Esophagus muscularis mucosa (tissue), 3 donors: ENCODE measurements around the gene ITGA7.

Experiments used
- CTCF ChIP-seq, 3 experiments: fragments of 200-600 bp in 2 of 3; fragments of 450-650 bp in 1 of 3; sonication (generic) in 2 of 3; IDR thresholded peaks; one replicate each; pipeline ENCODE4 v1.5.1; 2017 to 2019; ENCODE audit warnings: antibody characterized with exemption in 3 of 3, mild to moderate bottlenecking in 2 of 3, moderate library complexity in 1 of 3
- POLR2A ChIP-seq: fragments of 450-650 bp; IDR thresholded peaks from one replicate; pipeline ENCODE4 v1.6.1; 2017; ENCODE audit warnings: antibody characterized with exemption, moderate library complexity, mild to moderate bottlenecking, low read depth

- TF ChIP-seq POLR2A (no peak), CTCF (IDR thresholded peaks at IDR 0.05) (no peak)
Measured at GRCh38 chr12:55698241-55698955, 9.3 kb downstream of the ITGA7 start.
